ENCODE results near the gene EMC10.
"Not testable (repeated sequence)": the region's sequence is repeated elsewhere in the genome, so short reads cannot be mapped to it uniquely, and the experiment has no call there.

The EMC10 gene

GRCh38 chr19:50476224-50476906 lies at the start of gene EMC10, which contains the start of gene GARIN5A:
Gene EMC10 (plus strand): TSS chr19:50476507. CDS start chr19:50476545, 38 bp downstream.
Gene GARIN5A (minus strand): TSS chr19:50476848. CDS start chr19:50476388, 460 bp downstream.
- peak; percentile 50 for DNase-seq (ENCODE audit: low read depth)

DNA sequence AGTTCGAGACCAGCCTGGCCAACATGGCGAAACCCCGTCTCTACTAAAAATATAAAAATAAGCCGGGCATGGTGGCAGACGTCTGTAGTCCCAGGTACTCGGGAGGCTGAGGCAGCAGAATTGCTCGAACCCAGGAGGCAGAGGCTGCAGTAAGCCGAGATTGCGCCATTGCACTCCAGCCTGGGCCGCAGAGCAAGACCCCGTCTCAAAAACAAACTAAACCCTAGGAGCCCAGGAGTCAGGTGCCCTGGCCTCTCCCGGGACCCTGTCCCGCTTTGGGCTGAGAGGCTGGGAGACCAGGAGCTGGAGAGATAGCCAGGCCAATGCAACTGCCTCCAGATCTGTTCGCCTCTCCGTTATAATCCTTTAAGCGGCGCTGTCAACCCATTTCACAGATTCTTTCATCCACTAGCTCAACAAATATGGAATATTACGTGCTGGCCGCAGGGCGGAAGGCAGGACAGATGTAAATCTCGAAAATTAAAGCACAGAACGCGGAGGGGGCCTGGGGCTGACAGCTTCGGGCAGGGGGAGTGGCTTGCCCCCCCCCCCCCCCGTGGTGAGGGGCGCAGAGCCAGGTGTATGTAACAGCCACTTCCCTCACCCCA lies 48.9 kb upstream of the EMC10 start:
- DNase-seq (ENCODE audit: low read depth): no peak

DNA sequence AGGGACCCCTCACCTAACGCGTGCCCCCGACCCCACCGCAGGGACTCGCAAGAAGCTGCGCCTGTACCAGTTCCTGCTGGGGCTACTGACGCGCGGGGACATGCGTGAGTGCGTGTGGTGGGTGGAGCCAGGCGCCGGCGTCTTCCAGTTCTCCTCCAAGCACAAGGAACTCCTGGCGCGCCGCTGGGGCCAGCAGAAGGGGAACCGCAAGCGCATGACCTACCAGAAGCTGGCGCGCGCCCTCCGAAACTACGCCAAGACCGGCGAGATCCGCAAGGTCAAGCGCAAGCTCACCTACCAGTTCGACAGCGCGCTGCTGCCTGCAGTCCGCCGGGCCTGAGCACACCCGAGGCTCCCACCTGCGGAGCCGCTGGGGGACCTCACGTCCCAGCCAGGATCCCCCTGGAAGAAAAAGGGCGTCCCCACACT lies 48.3 kb upstream of the EMC10 start:
- DNase-seq (ENCODE audit: low read depth): no peak

DNA sequence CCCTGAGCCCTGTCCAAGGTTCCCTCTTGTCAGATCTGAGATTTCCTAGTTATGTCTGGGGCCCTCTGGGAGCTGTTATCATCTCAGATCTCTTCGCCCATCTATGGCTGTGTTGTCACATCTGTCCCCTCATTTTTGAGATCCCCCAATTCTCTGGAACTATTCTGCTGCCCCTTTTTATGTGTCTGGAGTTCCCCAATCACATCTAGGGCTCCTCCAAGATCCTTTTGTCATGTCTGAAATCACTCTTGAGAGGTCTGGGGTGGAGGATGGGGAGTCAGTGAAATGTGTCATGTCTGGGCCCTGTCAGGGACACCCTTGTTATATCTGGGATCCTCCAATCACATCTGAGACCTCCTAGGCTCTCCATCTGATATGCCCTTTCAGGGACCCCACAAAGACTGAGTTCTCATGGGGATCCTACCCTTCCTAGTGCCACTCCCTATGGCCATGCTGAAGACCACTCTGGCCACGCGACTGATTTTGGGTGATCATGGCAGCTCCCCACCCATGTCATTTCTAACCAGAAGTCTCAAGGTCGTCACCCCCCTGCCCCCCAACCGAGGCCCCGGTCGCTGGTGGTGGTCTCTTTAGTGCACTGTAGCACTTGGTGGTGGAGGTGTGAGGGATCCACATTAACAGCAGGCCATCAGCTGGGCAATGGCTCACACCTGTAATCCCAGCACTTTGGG lies 47.4 kb upstream of the EMC10 start:
- no peak for DNase-seq (ENCODE audit: low read depth)

DNA sequence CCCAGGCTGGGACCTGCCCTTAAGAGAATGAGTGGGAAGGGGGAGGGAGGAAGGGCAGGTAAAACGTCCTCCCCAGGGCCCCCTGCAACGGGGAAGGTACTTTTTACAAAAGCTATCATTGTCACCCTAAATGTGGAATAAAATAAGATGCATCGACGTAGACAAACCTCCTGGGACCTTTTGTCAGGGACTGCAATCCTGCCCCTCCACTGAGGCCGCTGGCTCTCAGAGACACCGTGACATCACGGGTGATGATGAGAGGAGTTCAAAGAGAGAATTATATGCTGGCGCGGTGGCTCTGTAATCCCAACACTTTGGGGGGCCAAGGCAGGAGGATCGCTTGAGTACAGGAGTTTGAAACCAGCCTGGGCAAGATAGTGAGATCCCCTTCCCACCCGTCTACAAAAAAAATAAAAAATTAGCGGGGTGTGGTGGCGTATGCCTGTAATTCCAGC lies 45.4 kb upstream of the EMC10 start:
- DNase-seq (ENCODE audit: low read depth): no peak

DNA sequence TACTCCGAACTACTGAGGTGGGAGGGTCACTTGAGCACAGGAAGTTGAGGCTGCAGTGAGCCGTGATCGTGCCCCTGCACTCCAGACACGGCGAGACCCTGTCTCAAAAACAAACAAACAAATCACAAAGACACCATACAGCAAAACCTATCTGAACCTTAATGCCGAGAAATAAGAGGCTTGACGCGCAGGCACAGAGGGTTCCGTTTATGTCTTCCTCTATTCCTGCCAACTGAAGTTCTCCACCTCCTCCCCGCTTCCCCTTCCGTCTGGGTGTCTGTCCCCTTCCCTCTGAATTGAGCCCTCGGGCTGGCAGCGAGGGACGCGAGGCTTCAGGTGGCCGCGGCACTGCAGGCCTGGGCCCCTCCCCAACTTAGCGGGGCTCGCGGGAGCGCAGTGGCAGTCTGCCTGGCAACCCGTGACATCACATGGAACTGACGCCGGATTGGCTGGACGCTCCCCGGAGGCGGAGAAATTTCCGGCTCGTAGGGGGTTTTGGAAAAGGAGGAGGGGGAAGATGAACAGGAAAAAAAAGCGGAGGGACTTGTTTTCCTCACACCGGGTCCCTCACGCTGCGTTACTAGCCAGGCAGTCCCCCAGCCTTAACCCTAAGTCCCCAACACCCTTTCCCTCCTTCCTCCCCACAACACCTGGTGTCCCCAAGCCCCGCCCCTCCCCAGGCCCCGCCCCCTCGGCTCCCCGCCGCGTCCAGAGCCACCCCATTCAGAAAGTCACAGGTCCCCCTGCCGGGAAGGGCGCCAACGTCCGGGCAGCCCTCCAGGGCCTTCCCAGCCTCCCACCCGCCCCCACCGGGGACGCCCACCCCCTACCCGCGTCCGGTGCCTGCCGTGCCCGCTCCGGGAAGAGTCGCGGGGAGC lies 44.7 kb upstream of the EMC10 start:
- peak; percentile 29 for DNase-seq (ENCODE audit: low read depth)

DNA sequence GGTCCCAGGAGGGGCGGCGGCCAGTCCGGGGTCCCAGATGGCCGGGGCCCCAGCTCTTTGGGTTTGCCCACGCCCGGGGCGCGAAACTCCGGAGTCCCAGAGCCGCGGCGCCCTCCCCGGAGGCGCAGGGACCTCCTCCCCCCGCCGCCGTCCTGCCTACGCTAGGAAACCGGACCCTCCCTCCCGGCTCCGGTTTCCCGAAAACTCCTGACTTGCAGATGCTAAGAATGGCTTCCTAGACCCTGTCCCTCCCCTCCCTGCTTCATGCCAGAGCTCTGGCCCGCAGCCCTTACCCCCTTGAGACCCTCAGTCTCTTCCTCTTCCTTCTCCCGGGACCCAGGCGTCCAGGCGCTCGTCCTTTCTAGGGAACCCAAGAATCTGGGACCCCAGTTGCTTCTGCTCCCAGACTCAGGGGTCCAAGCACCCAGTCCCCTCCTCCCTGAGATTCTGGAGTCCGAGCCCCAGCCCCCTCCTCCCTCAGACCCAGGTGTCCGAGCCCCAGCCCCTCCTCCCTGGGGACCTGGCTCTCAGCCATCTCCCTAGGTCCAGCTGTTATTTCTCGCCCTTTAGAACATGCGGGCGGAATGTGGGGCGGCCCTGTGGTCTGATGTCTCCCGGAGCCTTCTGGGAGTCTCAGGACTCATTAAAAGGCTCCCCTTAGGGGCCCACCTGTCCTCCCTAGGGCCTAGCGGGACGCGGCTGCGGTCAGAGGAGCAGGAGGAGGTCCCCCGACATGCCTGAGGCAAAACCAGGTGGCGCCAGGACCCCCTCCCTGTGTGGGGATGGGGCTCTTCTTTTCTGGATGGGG lies 43.9 kb upstream of the EMC10 start, which contains the start of gene MYBPC2:
Gene MYBPC2 (plus strand): TSS at position 672 of the 808 bp plus-strand sequence. CDS start 62 bp downstream, at position 734.
- DNase-seq (ENCODE audit: low read depth): no peak

GRCh38 chr19:50433201-50434180 lies 42.8 kb upstream of the EMC10 start:
- DNase-seq (ENCODE audit: low read depth): no peak

- no peak for DNase-seq (ENCODE audit: low read depth)
Observed at GRCh38 chr19:50434525-50434924, 41.8 kb upstream of the EMC10 start.

GRCh38 chr19:50435221-50435620 lies 41.1 kb upstream of the EMC10 start:
- no peak for DNase-seq (ENCODE audit: low read depth)

- DNase-seq (ENCODE audit: low read depth): no peak
Observed at GRCh38 chr19:50435627-50436026, 40.7 kb upstream of the EMC10 start.

GRCh38 chr19:50437862-50438449 lies 38.4 kb upstream of the EMC10 start:
- no peak for DNase-seq (ENCODE audit: low read depth)

- DNase-seq (ENCODE audit: low read depth): not testable (repeated sequence)
Observed at GRCh38 chr19:50439130-50439529, 37.2 kb upstream of the EMC10 start.

DNA sequence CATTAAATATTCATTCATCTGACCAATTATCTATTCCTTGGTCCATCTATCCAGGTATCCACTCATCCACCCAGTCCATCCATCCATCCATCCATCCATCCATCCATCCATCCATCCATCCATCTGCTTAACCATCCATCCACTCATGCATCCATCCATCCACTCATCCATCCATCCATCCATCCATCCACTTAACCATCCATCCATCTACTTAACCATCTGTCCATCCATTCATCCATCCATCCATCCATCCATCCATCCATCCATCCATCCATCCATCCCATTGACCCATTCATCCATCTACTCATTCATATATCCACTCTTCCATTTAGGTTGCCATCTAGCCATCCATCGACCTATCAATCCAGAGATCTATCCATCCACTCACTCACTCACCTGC lies 32.2 kb upstream of the EMC10 start:
- no peak for DNase-seq (ENCODE audit: low read depth)

GRCh38 chr19:50447053-50447452 lies 29.3 kb upstream of the EMC10 start:
- DNase-seq (ENCODE audit: low read depth): no peak

GRCh38 chr19:50447750-50448149 lies 28.6 kb upstream of the EMC10 start:
- DNase-seq (ENCODE audit: low read depth): no peak

GRCh38 chr19:50449236-50449899 lies 26.9 kb upstream of the EMC10 start:
- no peak for DNase-seq (ENCODE audit: low read depth)

- DNase-seq (ENCODE audit: low read depth): no peak
Observed at GRCh38 chr19:50450369-50451222, 25.7 kb upstream of the EMC10 start.

Data from HS-27A (cell line).